ENCODE measurements around the gene ADGRV1. TPM values are rescaled to one million over a fixed set of nuclear protein-coding genes. Genes with fewer than 3 reads are reported as not detected.
"Not testable (repeated sequence)": the region's sequence is repeated elsewhere in the genome, so short reads cannot be mapped to it uniquely, and the experiment has no call there.

ADGRV1 gene
- polyA plus RNA-seq, 3 donors, result 0.18 to 0.33 TPM; not detected in 1

GRCh38 chr5:90682278-90682677, 123.7 kb downstream of the ADGRV1 start:
- Histone ChIP-seq H3K27me3 (ENCODE audit: control insufficient read depth in 2 of 2, insufficient read depth in 2 of 2, low read length in 2 of 2) (no peaks in the 10 kb centered on the region), H3K4me1 (ENCODE audit: control insufficient read depth in 1 of 2, insufficient read depth in 2 of 2, low read length in 2 of 2) (no peaks in the 10 kb centered on the region), H3K36me3 (replicated peaks in 1 of 2; ENCODE audit: control insufficient read depth in 1 of 2, insufficient read depth in 2 of 2, low read length in 2 of 2) (no peaks in the 10 kb centered on the region), H3K79me2 (ENCODE audit: insufficient read depth, low read length) (no peaks in the 10 kb centered on the region), H3K4me2 (replicated peaks; ENCODE audit: extremely low read depth, low read length, poor library complexity, severe bottlenecking) (no peak overlapping the region), H3K9me3 (replicated peaks in 1 of 2; ENCODE audit: control insufficient read depth in 1 of 2, insufficient read depth in 1 of 2, low read length in 2 of 2) (no peaks in the 10 kb centered on the region), H3K4me3 (replicated peaks in 1 of 3; ENCODE audit: low read depth in 2 of 3, low read length in 3 of 3) (no peak overlapping the region), H3K27ac (ENCODE audit: low read depth in 1 of 2, low read length in 2 of 2) (no peak overlapping the region), H2AFZ (ENCODE audit: insufficient read depth, low read depth, low read length, poor library complexity, severe bottlenecking) (no peak overlapping the region), H3K9ac (ENCODE audit: insufficient read depth, low read length, poor library complexity, severe bottlenecking) (no peak overlapping the region), H4K20me1 (ENCODE audit: insufficient read depth, low read length) (no peaks in the 10 kb centered on the region)
- WGBS (ENCODE audit: insufficient coverage), result no CpG with 5 or more reads among the region's 2 CpGs
- intact Hi-C loops (cut with micrococcal nuclease), result no loop called here
- no peaks in the 10 kb centered on the region for H3K4me1 Mint-ChIP-seq
- H3K27ac Mint-ChIP-seq, result no peak overlapping the region
- no peak for DNase-seq
- TF ChIP-seq, protein P1, sequence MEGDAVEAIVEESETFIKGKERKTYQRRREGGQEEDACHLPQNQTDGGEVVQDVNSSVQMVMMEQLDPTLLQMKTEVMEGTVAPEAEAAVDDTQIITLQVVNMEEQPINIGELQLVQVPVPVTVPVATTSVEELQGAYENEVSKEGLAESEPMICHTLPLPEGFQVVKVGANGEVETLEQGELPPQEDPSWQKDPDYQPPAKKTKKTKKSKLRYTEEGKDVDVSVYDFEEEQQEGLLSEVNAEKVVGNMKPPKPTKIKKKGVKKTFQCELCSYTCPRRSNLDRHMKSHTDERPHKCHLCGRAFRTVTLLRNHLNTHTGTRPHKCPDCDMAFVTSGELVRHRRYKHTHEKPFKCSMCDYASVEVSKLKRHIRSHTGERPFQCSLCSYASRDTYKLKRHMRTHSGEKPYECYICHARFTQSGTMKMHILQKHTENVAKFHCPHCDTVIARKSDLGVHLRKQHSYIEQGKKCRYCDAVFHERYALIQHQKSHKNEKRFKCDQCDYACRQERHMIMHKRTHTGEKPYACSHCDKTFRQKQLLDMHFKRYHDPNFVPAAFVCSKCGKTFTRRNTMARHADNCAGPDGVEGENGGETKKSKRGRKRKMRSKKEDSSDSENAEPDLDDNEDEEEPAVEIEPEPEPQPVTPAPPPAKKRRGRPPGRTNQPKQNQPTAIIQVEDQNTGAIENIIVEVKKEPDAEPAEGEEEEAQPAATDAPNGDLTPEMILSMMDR (IDR thresholded peaks at IDR 0.05), result no peak
- H3K4me3 Mint-ChIP-seq, result no peak overlapping the region
- H3K27me3 Mint-ChIP-seq (ENCODE audit: low read depth in 3 of 3), result no peaks in the 10 kb centered on the region
- H3K9me3 Mint-ChIP-seq, result peaks cover 0 to 2% (median 0%) of the 10 kb centered on the region in 7 donors
- no peaks in the 10 kb centered on the region for H3K36me3 Mint-ChIP-seq

DNA sequence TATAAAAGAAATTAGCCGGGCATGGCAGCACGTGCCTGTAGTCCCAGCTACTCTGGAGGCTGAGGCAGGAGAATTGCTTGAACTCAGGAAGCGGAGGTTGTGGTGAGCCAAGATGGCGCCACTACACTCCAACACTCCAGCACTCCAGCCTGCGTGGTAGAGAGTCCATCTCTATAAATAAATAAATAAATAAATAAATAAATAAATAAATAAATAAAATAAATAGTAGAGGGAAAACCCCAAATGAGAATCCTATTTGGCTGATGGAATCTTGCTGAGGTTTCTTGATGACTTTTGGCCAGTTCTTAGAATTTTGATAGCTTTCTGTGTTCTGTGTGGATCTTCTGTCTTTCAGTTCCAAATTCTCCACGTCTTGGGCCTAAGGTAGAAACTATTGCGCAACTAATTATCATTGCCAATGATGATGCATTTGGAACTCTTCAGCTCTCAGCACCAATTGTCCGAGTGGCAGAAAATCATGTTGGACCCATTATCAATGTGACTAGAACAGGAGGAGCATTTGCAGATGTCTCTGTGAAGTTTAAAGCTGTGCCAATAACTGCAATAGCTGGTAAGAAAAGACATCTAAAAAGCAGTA, 126.9 kb downstream of the ADGRV1 start:
- no peaks in the 10 kb centered on the region for H3K27me3 ChIP-seq (ENCODE audit: control insufficient read depth in 2 of 2, insufficient read depth in 2 of 2, low read length in 2 of 2)
- H3K4me2 ChIP-seq (replicated peaks; ENCODE audit: extremely low read depth, low read length, poor library complexity, severe bottlenecking), result no peak overlapping the region
- intact Hi-C loops (cut with micrococcal nuclease), result no loop called here
- no peak overlapping the region for H3K4me3 Mint-ChIP-seq
- no peaks in the 10 kb centered on the region for H3K9me3 ChIP-seq (replicated peaks in 1 of 2; ENCODE audit: control insufficient read depth in 1 of 2, insufficient read depth in 1 of 2, low read length in 2 of 2)
- H3K4me3 ChIP-seq (replicated peaks in 1 of 3; ENCODE audit: low read depth in 2 of 3, low read length in 3 of 3), result no peak overlapping the region
- no peaks in the 10 kb centered on the region for H3K79me2 ChIP-seq (ENCODE audit: insufficient read depth, low read length)
- H3K27me3 Mint-ChIP-seq (ENCODE audit: low read depth in 3 of 3), result peaks cover 0 to 3% (median 0%) of the 10 kb centered on the region in 3 donors
- WGBS (ENCODE audit: insufficient coverage), result 100% methylated on average over 2 of the region's 8 CpGs
- TF ChIP-seq, protein P1 (IDR thresholded peaks at IDR 0.05), result no peak
- no peaks in the 10 kb centered on the region for H3K36me3 ChIP-seq (replicated peaks in 1 of 2; ENCODE audit: control insufficient read depth in 1 of 2, insufficient read depth in 2 of 2, low read length in 2 of 2)
- H3K4me1 Mint-ChIP-seq, result peaks cover 10% of the 10 kb centered on the region
- peaks cover 0 to 6% (median 1%) of the 10 kb centered on the region in 7 donors for H3K9me3 Mint-ChIP-seq
- H4K20me1 ChIP-seq (ENCODE audit: insufficient read depth, low read length), result no peaks in the 10 kb centered on the region
- no peaks in the 10 kb centered on the region for H3K36me3 Mint-ChIP-seq
- no peak overlapping the region for H3K9ac ChIP-seq (ENCODE audit: insufficient read depth, low read length, poor library complexity, severe bottlenecking)
- H3K27ac Mint-ChIP-seq, result no peak overlapping the region
- no peak for DNase-seq
- no peak overlapping the region for H3K27ac ChIP-seq (ENCODE audit: low read depth in 1 of 2, low read length in 2 of 2)
- no peak overlapping the region for H2AFZ ChIP-seq (ENCODE audit: insufficient read depth, low read depth, low read length, poor library complexity, severe bottlenecking)
- peaks cover 9 to 11% of the 10 kb centered on the region in 2 donors for H3K4me1 ChIP-seq (ENCODE audit: control insufficient read depth in 1 of 2, insufficient read depth in 2 of 2, low read length in 2 of 2)

- intact Hi-C loops (cut with micrococcal nuclease); H3K27ac ChIP-seq (ENCODE audit: low read depth in 1 of 2, low read length in 2 of 2); H3K4me3 ChIP-seq (replicated peaks in 1 of 3; ENCODE audit: low read depth in 2 of 3, low read length in 3 of 3); H4K20me1 ChIP-seq (ENCODE audit: insufficient read depth, low read length); H3K9me3 Mint-ChIP-seq; H3K9ac ChIP-seq (ENCODE audit: insufficient read depth, low read length, poor library complexity, severe bottlenecking); H3K36me3 Mint-ChIP-seq; H3K27ac Mint-ChIP-seq; H3K27me3 ChIP-seq (ENCODE audit: control insufficient read depth in 2 of 2, insufficient read depth in 2 of 2, low read length in 2 of 2); H3K79me2 ChIP-seq (ENCODE audit: insufficient read depth, low read length); H3K9me3 ChIP-seq (replicated peaks in 1 of 2; ENCODE audit: control insufficient read depth in 1 of 2, insufficient read depth in 1 of 2, low read length in 2 of 2); H2AFZ ChIP-seq (ENCODE audit: insufficient read depth, low read depth, low read length, poor library complexity, severe bottlenecking); H3K36me3 ChIP-seq (replicated peaks in 1 of 2; ENCODE audit: control insufficient read depth in 1 of 2, insufficient read depth in 2 of 2, low read length in 2 of 2); H3K4me3 Mint-ChIP-seq; H3K4me2 ChIP-seq (replicated peaks; ENCODE audit: extremely low read depth, low read length, poor library complexity, severe bottlenecking); H3K27me3 Mint-ChIP-seq (ENCODE audit: low read depth in 3 of 3); DNase-seq: not testable (repeated sequence)
- H3K4me1 ChIP-seq (ENCODE audit: control insufficient read depth in 1 of 2, insufficient read depth in 2 of 2, low read length in 2 of 2), result peaks cover 16 to 17% of the 10 kb centered on the region in 2 donors
- no CpG with 5 or more reads among the region's 2 CpGs for WGBS (ENCODE audit: insufficient coverage)
- H3K4me1 Mint-ChIP-seq, result peaks cover 15% of the 10 kb centered on the region
Measured at GRCh38 chr5:90686363-90686762, 127.8 kb downstream of the ADGRV1 start.

Data from CD14-positive monocyte (primary cell).